Renal cortical epithelial cell (primary cell): Measurements from ENCODE around the gene ZDHHC11B. TPM values are rescaled to one million over a fixed set of nuclear protein-coding genes. Genes with fewer than 3 reads are reported as not detected.
"Not testable (repeated sequence)": the region's sequence is repeated elsewhere in the genome, so short reads cannot be mapped to it uniquely, and the experiment has no call there.

Experiments used
- DNase-seq: peaks from one replicate; pipeline ENCODE4 v3.0.0-alpha.2; 2011; ENCODE audit warnings: low read depth
- total RNA-seq: library from RNA; depleted of rRNA; stranded (reverse); fragments of >200 nt; gene quantifications from 2 replicates; pipeline ENCODE4 v1.2.3, GENCODE V29; 2014

The ZDHHC11B gene
- total RNA-seq, 1 donor from 2014 or later = not detected

GRCh38 chr5:753567-754142 lies 30.9 kb downstream of the ZDHHC11B start:
- not testable (repeated sequence) for DNase-seq

GRCh38 chr5:752532-753115 lies 31.9 kb downstream of the ZDHHC11B start:
- DNase-seq = not testable (repeated sequence)

- not testable (repeated sequence) for DNase-seq
Measured at GRCh38 chr5:751992-752391, 32.5 kb downstream of the ZDHHC11B start.

- no peak for DNase-seq
Measured at GRCh38 chr5:751496-751895, 33.0 kb downstream of the ZDHHC11B start.

- not testable (repeated sequence) for DNase-seq
Measured at GRCh38 chr5:750226-750625, 34.3 kb downstream of the ZDHHC11B start.

- no peak for DNase-seq
Measured at GRCh38 chr5:749101-749670, 35.3 kb downstream of the ZDHHC11B start.

- not testable (repeated sequence) for DNase-seq
Measured at GRCh38 chr5:748011-748980, 36.2 kb downstream of the ZDHHC11B start.

- DNase-seq = not testable (repeated sequence)
Measured at GRCh38 chr5:747303-747844, 37.2 kb downstream of the ZDHHC11B start.

- no peak for DNase-seq
Measured at GRCh38 chr5:746258-746761, 38.2 kb downstream of the ZDHHC11B start.

GRCh38 chr5:745272-746142 lies 39.0 kb downstream of the ZDHHC11B start:
- not testable (repeated sequence) for DNase-seq

GRCh38 chr5:743696-744404 lies 40.7 kb downstream of the ZDHHC11B start:
- not testable (repeated sequence) for DNase-seq

GRCh38 chr5:742276-742675 lies 42.3 kb downstream of the ZDHHC11B start:
- not testable (repeated sequence) for DNase-seq

GRCh38 chr5:734145-734544 lies 50.4 kb downstream of the ZDHHC11B start:
- not testable (repeated sequence) for DNase-seq

GRCh38 chr5:732754-733454 lies 51.6 kb downstream of the ZDHHC11B start:
- not testable (repeated sequence) for DNase-seq

- not testable (repeated sequence) for DNase-seq
Measured at GRCh38 chr5:729225-729624, 55.3 kb downstream of the ZDHHC11B start.

GRCh38 chr5:727087-727486 lies 57.4 kb downstream of the ZDHHC11B start:
- DNase-seq = not testable (repeated sequence)

- not testable (repeated sequence) for DNase-seq
Measured at GRCh38 chr5:723865-724264, 60.7 kb downstream of the ZDHHC11B start.

GRCh38 chr5:723309-723708 lies 61.2 kb downstream of the ZDHHC11B start:
- not testable (repeated sequence) for DNase-seq

GRCh38 chr5:719379-719778 lies 65.2 kb downstream of the ZDHHC11B start:
- not testable (repeated sequence) for DNase-seq
